ENCODE measurements around the gene SNAPC5. TPM values are rescaled to one million over a fixed set of nuclear protein-coding genes. Genes with fewer than 3 reads are reported as not detected.

SNAPC5 gene
- 10 to 100 TPM; 22.0 to 35.8 (median 26.4) TPM for total RNA-seq

DNA sequence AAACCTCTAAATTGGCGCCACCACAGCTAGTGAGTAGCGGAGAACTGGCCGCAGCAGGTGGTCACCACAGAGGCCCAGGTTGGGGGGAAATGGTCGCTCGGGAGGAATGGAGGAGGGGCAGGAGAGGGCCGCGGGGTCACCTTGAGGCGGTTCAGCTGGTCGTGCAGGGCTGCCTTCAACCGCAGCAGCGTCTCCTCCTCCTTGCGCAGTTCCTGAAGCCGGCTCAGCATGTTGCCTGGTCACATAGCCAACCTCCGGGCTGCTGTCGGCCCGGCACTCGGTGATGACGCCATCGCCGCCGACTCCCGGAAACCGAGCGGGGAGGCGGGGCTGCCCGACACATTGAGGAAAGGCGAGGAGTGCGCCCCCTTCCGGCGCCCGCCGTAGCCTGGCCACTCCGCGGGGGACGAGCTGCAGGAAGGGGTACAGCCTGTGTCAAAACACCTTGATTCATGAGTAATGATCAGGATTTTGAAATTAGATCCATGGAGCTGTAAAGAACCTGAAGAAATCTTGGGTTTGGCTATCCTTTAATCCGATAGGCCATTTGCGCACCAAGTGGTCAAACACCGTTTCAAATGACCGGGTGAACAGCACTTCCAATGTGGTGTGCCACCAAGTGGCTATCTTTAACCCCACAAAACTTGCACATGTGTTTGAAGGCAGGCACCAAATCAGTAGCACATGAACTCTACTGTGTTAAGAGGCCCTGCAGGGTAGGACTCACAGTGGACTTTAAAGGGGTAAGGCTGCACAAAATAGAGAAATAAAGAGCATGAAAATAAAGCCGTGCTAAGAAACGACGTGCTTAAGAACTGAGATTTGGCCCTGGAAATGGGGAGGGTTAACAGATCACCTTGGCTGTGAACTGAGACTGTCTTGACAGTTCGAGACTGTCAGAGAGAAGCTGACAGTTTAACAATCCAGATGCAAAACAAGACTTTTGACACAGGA is at the start of gene SNAPC5:
TSS of gene SNAPC5 (minus strand) at position 261 of the 954 bp plus-strand sequence. CDS start at position 230, 31 bp downstream.
- DNase-seq (ENCODE audit: low spot score) (peak; percentile 97), ATAC-seq (ENCODE audit: low FRiP score) (peak; percentile 87)
- peak in 2 of 3 donors; percentile 43 to 95 for TF ChIP-seq CTCF (IDR thresholded peaks at IDR 0.05)

DNA sequence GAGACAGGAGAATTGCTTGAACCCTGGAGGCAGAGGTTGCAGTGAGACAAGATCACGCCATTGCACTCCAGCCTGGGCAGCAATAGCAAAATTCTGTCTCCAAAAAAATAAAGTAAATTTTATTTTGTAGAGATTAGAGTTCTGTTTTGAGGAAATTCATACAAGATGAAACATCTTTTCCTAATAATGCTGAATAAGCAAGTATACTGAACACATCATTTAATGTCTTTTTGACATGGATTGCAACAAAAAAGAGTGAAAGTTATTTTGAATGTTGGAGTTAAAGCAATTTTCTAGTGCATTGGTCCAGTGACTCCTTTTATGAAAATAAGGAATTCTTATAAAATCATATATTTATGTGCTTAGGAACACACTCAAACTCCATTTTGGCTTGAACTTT is 47.7 kb upstream of the SNAPC5 start:
- no peak for TF ChIP-seq CTCF (IDR thresholded peaks at IDR 0.05)
- DNase-seq (ENCODE audit: low spot score) (no peak), ATAC-seq (ENCODE audit: low FRiP score) (no peak)

DNA sequence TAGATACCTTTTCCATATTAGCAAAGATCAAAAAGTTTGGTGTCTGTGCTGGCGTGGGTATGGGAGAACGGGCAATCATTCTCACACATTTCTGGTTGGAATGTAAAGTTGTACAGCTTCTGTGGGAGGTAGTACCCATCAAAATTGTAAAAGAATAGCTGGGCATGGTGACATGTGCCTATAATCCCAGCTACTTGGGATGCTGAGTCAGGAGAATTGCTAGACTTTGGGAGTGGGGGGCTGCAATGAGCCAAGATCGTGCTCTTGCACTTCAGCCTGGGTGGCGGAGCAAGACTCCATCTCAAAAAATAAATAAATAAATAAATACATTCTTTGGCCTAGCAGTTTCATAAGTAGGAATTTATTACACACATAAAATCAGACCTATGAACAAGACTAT is 45.3 kb upstream of the SNAPC5 start:
- ATAC-seq (ENCODE audit: low FRiP score), result no peak
- TF ChIP-seq CTCF (IDR thresholded peaks at IDR 0.05), result no peak

DNA sequence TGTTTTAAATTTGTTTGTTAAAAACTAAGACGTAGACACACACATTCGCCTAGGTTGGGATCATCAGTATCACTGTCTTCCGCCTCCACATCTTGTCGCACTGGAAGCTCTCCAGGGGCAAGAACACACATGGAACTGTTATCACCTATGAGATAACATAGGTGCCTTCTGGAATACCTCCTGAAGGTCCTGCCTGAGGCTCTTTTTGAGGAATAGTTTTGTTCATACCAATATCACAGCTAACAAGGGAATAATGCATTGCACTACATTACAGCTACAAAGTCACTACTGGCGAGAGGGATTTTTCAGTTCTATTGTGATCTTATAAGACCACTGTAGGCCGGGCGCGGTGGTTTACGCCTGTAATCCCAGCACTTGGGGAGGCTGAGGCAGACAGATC is 37.5 kb upstream of the SNAPC5 start:
- DNase-seq (ENCODE audit: low spot score) (no peak), ATAC-seq (ENCODE audit: low FRiP score) (no peak)
- TF ChIP-seq CTCF (IDR thresholded peaks at IDR 0.05), result no peak

More for the DNA sequence above, 45.3 kb upstream of the SNAPC5 start:
- DNase-seq (ENCODE audit: low spot score), result no peak

DNA sequence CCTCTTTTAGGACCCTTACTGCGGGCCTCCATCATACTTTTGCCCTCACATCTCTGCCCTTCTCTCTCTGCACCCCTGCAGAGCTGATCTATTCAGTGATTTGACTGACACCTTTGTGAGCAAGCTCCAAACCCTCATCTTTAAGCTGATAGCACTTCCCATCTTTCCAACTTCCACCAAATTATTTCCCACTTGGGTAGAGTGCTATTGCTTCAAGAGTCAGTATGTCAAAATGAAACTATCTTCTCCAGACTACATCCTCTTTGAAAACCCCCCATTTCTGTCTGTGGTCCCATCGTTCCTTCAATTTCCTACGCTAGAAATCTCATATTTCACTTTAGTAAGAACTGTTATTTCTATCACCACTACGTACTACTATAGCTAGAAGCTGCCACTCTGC is 27.3 kb upstream of the SNAPC5 start:
- ATAC-seq (ENCODE audit: low FRiP score) (no peak), DNase-seq (ENCODE audit: low spot score) (no peak)
- no peak for TF ChIP-seq CTCF (IDR thresholded peaks at IDR 0.05)

DNA sequence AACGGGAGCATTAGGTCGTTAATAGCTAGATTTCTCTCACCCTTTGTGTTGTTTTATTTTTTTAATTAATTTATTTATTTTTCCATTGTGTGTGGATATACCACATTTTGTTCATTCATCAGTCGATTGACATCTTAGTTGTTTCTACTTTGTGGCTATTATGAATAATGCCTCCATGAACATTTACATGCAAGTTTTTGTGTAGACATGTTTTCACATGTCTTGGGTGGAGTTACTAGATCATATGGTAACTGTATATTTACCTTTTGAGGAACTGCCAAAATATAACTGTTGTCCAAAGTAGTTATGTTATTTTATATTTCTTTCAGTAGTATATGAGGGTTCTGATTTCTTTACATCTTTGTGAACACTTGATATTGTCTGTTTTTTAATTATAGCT is 26.4 kb upstream of the SNAPC5 start:
- no peak for TF ChIP-seq CTCF (IDR thresholded peaks at IDR 0.05)
- no peak for DNase-seq (ENCODE audit: low spot score)
- no peak for ATAC-seq (ENCODE audit: low FRiP score)

GRCh38 chr15:66515901-66516322 is 18.4 kb upstream of the SNAPC5 start:
- DNase-seq (ENCODE audit: low spot score) (no peak), ATAC-seq (ENCODE audit: low FRiP score) (no peak)
- TF ChIP-seq CTCF (IDR thresholded peaks at IDR 0.05), result no peak

All from omental fat pad (tissue), 4 donors.